HG02884 (cell line): ENCODE results near the gene RNF38.
"Not testable (repeated sequence)": the region's sequence is repeated elsewhere in the genome, so short reads cannot be mapped to it uniquely, and the experiment has no call there.

Source experiments
- ATAC-seq: cut with Tn5 transposase; IDR thresholded peaks from one replicate; pipeline ENCODE4 v1.9.1; 2021; ENCODE audit warnings: mild to moderate bottlenecking, moderate library complexity; ENCODE audit not compliant: unreplicated experiment

The RNF38 gene

DNA sequence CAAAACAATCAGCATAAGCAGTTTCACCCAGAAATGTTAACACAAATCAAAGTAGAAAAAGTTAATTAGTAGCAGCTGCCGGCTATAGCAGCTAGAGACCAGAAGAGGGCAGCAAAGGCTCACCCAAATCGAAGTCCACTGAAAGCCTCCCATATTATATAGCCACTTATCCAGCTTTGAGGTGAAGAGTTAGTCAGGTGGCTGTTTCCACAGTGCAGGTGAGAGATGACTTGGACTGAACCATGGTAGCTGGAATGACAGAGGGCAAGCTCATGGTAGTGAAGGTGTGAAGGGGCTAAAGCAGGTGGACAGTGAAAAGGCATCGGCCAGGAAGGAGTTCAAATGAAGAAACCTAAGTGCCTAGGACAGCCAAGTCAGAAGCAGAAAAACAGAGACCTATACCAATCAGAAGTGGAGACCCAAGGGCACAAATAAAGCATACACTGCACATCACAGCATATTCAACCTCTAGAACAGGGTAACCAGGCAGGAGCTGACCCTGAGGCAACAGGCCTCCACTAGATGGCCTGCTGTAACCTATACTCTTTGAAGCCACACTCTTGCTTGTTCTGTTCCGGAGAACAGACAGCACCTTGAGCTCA lies 7.2 kb upstream of the RNF38 start:
- no peak for ATAC-seq

DNA sequence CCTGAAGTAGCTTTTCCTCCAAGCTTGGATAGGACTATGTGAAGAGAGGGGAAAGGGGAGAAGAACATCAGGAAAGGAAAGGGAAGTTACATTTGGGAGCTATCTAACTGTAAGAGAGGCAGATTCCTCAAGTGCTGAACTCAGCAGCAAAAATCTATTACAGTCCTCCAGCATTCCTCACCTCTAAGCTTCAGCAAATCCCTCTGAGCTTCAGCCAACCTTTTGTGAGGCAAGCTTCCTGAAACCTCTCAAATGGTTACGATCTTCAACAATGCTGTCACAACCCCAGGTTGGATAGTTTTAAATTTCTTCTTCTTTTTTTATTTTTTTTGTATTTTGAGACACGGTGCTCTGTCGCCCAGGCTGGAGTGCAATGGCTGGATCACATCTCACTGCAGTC lies 2.5 kb upstream of the RNF38 start:
- no peak for ATAC-seq

DNA sequence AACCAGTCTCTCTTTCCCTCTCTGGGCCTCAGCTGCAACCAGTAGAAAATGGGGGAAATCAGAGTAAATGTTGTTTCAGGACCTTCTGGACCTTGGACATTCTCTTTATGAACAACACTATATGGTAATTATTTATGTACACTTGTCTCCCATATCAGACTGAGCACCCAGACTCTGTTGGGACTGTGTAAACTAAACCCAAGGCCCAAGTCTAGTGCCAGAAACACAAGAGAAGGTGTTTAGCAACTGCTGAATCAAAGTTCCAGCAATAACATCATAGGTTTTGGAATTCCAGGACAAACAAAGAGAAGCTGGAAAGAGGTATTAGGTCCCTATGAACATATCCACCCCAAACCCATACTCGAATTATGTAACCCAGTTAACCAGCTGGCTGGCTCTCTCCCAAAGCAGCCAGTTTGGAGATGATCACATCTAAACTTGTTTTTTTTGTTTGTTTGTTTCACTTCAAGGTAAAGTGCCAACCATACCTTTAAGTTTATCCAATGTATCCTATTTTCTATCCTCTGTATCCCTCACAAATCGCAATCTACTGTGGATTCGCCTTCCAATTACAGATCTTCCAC lies 1.9 kb upstream of the RNF38 start:
- ATAC-seq, result no peak

DNA sequence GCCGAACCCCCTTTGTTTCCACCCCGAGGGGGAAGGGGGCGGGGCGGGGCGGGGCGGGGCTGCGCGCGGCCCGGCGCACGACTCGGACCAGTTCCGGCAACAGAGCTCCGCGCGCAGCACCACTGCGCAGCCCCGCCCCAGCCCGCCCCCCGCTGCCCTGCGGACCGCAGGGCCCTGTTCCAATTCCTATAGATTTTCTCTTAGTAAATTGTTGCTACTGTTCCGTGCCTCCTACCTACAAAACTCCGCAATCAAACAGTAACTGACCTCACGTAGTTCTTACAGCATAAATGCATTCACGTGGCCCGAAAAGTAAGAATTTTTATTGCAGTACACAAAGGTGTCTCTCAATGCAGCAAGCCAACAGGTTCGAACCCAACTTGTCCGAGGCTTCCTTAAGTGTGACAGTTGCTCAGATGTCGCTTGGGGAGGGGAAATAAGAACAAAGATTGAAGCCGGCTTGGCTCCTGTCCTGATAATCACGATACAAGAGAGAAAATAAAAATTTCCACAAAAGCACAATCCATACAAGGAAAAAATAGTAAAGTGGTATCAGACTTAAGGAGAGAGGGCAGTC lies 1.2 kb upstream of the RNF38 start:
- ATAC-seq, result peak; percentile 56

DNA sequence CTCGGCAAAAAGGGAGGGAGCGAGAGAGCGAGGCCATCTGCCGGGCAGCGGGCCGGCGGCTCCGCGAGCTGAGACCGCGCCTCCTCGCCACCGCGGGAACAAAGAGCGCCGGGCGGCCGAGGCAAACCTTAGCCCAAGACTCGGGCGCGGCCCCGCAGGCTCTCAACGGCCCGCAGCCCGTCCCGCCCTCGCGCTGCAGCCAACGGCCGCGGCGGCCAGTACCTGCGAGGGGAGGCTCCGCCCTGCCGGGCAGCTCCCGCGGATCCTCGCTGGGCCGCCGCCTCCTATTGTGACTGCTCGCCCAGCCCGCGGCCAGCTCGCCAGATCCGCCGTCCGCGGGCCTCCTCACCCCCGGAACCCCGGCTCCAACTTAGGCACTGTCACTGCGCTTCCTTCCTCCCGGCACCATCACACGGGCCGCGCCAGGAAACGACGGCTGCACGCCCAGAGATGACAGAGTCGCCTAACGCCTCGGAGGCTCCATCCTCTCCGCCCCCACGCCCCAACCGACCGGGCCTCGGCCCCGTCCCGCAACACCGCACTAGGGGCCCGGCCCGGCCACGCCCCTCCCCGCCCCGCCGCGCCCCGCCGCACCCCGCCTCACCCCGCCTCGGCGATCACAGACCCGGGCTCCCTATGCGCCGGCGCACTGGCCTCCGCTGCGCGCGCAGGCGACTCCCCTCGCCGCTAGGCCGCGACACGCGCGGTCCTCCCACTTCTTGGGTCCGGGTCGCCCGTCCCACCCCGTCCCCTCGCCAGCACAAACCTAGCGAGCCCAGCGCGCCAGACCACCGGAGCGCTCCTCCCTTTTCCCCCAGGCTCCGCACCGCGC lies 479 bp upstream of the RNF38 start:
- peak; percentile 63 for ATAC-seq

DNA sequence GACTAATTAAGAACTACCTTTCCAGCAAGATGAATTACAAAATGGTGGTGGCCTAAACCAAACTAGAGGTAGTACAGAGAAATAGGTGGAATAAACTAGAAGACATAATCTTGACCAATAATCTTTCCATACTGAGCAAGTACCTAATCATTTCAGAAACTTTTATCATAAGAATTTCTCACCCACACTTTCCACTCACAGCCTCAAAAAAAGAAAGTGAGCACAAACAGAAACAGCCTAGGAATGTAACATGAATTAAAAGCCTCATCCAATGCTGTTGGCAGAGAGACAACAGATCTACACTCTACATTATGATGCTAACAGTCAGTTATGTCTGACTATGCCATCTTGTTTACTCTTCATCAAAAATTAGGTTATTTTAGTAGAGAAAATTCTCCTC lies 1.3 kb downstream of the RNF38 start:
- ATAC-seq, result no peak

DNA sequence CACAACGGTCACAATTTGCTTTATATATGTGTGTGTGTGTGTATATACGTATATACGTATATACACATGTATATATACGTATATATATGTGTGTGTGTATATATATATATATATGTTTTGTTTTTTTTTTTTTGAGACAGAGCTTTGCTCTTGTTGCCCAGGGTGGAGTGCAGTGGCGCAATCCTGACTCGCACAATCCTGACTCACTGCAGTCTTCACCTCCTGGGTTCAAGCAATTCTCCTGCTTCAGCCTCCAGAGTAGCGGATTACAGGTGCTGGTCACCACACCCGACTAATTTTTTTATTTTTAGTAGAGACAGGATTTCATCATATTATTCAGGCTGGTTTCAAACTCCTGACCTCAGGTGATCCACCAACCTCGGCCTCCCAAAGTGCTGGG lies 3.1 kb downstream of the RNF38 start:
- no peak for ATAC-seq

DNA sequence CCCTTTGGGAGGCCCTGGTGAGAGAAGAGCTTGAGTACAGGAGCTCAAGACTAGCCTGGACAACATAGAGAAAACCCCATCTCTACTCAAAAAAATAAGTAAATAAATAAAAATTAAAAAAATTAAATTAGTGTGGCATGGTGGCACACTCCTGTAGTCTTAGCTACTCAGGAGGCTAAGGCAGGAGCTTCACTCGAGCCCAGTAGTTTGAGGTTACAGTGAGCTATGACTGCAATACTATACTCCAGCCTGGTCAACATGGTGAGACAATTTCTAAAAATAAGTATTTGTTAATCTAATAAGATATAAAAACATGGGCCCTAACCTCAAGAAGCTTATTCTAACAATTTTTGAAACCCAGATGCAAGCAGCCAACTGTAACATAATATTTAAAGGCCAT lies 7.6 kb downstream of the RNF38 start:
- ATAC-seq, result no peak

DNA sequence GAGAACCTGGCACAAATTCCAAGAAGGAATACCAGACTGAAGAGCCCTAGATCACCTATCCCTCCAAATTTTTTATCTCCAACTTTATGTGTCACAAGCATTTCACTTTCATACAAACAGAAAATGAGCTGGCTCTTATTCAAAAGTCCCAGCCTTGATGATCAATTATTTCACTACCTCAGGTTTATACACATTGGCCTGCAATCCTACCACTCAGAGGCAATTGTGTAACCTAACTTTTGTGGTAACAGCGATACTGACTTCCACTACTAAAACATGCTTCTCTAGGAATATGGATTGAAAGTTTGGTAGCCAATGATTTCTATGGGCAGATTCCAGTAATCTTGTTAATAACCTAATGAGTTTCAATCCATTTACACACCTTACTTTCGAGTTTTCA lies 10.5 kb downstream of the RNF38 start:
- no peak for ATAC-seq

DNA sequence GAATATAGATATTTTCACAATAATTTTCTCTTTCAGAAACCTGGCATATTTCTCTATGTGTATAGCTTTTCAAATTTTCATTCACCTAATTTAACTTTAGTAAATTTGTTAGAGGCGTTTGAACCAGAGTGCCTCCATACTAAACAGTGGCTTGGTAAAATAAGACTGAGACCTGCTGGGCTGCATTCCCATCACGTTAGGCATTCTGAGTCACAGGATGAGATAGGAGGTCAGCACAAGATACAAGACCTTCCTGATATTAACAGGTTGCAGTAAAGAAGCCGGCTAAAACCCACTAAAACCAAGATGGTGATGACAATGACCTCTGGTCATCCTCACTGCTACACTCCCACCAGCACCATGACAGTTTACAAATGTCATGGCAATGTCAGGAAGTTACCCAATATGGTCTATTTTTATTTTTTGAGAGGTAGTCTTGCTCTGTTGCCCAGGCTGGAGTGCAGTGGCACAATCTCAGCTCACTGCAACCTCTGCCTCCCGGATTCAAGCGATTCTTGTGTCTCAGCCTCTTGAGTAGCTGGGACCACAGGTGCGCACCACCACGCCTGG lies 13.6 kb downstream of the RNF38 start:
- ATAC-seq, result not testable (repeated sequence)

DNA sequence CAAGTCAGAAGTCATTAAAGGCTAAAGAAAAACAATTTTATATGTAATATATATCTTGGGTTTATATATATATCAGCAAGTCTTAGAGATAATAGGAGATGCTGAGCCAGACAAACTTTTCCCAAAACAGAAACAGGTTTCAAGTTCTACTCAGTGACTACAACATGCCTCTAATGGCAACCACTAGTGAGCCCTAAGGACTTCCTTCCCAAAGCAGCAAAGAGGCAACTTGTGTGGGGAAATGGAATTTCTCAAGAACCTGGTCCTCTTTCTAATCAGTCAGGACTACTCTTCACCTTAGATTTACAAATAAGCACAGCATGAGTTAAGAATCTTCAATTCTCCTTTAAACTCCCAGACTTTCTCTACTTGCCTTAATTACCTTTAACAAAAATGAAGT lies 17.6 kb downstream of the RNF38 start:
- ATAC-seq, result no peak

DNA sequence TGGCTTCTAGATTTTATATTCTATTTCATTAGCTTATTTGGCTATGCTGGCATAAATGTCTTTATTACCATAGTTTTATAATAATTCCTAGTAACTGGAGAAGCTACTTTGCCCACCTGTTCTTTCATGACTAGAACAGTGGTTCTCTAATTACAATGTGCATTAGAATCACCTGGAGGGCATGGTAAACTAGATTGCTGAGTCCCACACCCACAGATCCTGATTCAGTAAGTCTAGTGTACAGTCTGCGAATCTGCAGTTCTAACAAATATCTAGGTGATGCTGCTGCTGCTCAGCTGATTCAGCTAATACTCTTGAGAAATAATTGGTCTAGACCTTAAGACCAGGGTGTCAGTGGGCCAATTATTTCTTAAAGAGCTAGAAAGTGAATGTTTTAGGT lies 35.5 kb downstream of the RNF38 start:
- no peak for ATAC-seq

DNA sequence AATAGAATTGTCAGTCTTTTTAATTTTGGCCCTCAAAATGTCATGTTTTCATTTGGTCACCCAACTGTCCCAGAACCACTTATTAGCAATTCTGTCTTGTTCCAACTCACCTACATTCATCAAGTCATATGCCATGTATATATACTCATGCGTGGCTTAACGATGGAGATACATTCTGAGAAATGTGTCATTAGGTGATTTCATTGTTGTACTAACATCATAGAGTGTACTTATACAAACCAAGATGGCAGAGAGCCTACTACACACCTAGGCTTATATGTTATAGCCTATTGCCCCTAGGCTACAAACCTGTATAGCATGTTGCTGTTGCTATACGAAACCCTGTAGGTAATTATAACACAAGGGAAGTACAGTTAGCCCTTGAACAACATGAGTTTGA lies 36.6 kb downstream of the RNF38 start:
- ATAC-seq, result no peak

DNA sequence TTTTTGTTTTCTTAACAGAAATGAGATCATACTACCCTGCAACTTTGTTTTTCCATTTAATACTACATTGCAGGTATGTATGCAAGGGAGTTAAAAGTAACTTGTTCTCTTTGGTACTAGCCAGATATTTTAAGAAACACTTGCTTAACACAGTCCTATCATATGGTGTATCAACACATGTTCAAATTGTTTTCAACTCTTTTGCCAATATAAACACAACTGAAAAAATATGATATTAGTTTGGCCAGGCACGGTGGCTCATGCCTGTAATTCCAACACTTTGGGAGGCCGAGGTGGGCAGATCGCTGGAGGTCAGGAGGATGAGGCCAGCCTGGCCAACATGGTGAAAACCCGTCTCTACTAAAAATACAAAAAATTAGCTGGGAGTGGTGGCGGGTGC lies 41.6 kb downstream of the RNF38 start:
- ATAC-seq, result no peak

DNA sequence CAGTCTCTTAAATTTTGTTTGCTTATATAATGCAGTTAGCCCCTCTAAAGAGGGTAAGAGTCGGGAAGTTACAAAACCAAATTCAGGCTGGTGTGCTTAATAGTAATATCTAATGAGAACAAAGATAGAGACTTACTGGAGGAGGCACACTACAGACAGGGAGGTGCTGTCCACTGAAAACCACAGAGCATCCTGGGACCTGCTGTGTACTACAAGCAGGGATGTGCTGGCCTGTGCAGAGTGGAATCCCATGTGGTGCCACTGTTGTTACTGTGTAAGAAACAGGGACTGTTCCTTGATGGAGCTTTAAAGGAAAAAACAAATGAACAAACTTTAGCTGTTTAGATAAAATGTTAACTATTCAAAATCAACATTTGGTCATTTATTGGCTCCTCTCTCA lies 42.4 kb downstream of the RNF38 start:
- no peak for ATAC-seq

DNA sequence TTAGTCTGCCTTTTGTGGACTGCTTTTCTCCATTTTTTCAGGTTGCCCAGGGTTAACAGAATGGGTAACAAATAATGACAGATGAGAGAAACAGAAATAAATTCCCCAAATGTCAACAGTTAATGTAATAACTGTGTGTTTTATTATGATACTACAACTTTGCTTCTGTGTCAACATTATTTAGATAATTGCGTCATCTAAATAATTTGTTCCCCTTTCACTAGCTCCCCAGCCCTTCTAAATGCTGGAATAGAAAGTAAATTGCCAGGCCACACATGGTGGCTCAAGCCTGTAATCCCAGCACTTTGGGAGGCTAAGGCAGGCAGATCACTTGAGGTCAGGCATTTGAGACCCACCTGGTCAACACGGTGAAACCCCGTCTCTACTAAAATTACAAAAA lies 53.5 kb downstream of the RNF38 start:
- no peak for ATAC-seq

DNA sequence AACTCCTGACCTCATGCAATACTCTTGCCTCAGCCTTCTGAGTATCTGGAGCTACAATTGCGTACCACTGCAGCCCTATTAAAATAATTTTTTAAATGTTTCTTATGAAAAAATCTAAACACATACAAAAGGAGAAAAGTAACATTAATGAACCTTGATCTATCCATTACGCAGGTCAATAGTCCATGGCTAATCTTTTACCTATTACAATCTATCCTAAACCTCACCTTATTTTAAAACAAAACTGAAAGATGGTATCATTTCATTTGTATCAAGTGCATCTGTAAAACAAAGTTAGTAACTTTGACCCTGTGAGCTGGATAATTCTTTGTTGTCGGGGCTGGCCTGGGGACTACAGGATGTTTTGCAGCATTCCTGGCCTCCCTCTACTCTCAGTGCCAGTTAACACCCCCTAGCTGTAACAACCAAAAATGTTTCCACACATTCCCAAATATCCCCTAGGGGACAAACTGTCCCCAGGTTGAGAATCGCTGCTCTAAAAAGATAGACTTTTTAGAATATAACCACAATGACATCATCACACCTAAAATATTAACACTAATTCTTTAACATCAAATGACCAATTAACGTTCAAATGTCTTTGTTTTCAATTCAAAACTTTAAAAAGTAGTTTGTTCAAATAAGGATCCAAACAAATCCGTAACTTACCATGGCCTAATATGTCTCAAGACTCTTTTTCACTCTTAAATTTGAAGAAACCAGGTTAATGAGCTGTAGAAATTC lies 54.8 kb downstream of the RNF38 start:
- ATAC-seq, result no peak

DNA sequence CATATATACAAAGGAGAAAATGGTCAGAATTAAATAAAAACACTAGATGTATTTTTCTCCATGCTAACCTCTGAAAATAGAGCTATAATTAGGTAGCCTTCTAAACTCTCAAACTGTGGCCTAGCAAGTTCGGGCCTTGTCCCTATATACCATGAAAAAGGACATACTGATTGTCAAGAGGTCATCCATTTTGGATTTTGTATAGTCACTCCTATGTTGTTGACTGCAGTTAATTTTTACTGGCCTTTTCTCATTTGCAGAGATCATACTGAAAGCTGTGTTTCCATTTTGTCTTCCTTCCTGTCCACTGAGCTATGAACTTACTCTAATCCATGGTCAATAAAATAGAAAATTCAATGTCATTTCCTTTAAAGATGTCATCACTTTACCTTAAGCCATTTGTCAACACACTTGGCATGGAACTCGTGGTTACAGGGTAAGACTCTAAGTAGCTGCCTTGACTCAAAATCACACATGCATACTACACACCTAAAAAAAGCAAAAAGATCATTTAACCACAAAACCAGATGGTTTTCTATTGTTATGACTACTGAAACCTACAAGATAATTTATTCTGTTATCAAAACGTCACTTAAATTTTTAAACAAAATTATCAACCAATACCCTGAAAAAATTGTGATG lies 58.0 kb downstream of the RNF38 start:
- no peak for ATAC-seq

DNA sequence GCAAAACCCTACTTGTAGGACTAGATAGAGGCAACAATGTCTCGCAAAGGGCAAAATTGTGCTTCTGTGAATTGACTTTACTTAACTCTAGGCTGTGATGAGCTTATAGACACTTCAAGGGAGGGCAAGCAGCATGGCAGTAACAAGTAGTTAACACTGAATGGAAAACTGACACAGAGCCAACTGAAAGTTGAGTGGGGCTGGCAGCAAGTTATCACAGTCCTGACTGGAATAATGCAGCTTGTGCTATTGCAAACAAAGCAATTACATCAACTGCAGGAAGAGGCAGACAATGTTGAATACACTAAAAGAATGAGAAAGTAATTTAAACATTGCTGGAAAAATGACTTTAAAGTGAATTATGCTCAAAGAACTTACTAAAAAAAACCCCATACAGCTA lies 62.2 kb downstream of the RNF38 start:
- ATAC-seq, result no peak

DNA sequence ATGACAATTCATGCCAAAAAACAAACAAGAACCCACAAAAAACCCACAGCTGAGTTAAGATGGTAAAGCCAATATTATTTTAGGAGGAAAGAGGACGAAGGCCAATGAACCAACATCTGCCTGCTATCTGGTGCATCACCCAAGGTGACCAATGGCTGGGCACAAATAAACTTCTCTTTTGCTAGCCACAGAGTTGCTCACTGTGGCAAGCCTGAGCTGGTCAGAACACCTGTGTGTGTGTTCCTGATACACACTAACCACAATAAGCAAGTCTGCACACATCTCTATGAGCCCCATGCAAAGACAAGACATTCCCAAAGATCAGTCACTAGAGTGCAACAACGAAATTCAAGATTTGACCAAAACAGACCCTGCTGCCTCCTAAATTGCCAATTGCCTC lies 63.1 kb downstream of the RNF38 start:
- ATAC-seq, result no peak
